ENCODE measurements around the gene MAST3.

The MAST3 gene

DNA sequence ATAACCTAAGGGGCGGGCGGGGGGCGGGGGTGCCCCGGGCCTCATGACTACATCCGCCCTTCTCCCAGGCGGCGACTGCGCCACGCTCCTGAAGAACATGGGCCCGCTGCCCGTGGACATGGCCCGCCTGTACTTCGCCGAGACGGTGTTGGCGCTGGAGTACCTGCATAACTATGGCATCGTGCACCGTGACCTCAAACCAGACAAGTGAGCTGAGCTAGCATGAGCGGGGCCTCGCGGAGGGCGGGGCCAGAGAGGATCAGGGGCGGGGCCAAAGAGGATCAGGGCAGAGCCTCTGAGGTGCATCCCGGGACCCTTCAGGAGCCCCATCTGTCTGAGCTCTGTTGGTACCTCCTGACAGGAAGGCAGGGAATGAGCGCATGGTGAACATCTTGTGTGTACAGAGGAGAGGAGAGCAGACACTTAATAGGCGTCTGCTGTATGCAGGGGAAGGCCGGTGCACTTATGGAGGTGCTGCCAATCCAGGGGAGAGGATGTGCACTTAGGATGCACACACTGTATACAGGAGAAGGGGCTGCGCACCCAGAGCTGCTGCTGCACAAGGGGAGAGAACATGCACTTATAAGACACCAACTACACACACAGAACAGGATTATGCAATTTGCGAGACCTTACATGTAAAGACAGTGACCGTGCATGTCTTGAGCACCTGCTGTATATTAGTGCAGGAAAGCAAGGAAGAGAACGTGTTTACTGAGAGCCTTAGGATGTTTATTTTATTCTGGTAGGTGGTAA lies 34.4 kb downstream of the MAST3 start:
- TF ChIP-seq, protein P1, sequence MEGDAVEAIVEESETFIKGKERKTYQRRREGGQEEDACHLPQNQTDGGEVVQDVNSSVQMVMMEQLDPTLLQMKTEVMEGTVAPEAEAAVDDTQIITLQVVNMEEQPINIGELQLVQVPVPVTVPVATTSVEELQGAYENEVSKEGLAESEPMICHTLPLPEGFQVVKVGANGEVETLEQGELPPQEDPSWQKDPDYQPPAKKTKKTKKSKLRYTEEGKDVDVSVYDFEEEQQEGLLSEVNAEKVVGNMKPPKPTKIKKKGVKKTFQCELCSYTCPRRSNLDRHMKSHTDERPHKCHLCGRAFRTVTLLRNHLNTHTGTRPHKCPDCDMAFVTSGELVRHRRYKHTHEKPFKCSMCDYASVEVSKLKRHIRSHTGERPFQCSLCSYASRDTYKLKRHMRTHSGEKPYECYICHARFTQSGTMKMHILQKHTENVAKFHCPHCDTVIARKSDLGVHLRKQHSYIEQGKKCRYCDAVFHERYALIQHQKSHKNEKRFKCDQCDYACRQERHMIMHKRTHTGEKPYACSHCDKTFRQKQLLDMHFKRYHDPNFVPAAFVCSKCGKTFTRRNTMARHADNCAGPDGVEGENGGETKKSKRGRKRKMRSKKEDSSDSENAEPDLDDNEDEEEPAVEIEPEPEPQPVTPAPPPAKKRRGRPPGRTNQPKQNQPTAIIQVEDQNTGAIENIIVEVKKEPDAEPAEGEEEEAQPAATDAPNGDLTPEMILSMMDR (conservative IDR thresholded peaks at IDR 0.05; ENCODE audit: low read depth, low read length) = no peak
- DNase-seq (ENCODE audit: low read depth) = no peak
- no peak overlapping the region for H3K4me3 ChIP-seq (ENCODE audit: low read length)

DNA sequence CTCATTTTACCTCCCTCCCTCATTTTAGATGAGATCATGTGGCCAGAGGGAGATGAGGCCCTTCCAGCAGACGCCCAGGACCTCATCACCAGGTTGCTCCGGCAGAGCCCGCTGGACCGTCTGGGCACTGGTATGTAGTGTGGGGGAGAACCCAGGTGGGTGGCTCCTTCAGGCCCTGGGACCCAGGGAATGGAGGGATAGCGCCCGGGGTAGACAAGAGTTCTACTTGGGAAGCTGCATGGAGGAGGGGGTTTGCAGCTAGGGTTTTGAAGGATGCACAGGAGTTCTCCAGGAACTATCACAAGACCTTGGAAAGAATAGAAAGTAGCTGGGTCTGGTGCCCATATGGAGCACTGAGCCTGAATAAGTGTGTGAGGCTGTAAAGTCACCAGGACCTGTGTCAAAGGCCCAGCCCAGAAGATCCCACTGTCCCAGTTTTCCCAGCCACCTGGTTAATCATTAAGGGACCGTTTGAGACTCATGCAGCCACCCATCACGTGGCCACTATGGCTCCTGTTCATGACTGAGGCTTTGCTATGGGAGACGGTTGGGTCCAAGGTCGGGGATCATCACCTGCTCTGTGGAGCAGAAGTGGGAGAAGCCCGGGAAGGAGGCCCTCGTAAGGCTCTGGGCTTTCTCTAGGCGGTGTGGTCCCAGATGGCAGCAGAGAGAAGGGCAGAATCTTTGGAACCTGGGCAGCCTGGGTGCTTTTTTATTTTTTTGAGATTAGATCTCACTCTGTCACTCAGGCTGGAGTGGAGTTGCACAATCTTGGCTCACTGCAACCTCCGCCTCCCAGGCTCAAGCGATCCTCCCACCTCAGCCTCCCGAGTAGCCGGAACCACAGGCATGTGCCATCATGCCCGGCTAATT lies 38.4 kb downstream of the MAST3 start:
- no peak for DNase-seq (ENCODE audit: low read depth)
- no peak overlapping the region for H3K4me3 ChIP-seq (ENCODE audit: low read length)

DNA sequence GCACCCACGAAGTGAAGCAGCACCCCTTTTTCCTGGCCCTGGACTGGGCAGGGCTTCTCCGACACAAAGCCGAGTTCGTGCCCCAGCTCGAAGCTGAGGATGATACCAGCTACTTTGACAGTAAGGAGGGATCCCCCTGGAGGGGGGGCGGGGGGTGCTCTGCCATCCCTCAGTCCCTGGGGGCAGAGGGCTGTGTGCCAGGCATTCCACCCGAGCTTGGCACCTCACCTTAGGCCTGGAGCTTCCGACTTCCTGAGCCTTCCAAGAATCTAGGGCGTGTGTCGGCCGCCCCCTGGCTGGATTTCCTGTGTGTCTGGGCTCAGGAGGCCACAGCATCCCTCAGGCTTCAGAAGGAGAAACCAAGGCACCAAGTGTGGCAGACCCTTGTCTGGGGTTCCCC lies 39.7 kb downstream of the MAST3 start:
- DNase-seq (ENCODE audit: low read depth) = no peak
- no peak overlapping the region for H3K4me3 ChIP-seq (ENCODE audit: low read length)
- TF ChIP-seq, protein P1 (conservative IDR thresholded peaks at IDR 0.05; ENCODE audit: low read depth, low read length) = no peak

More for the DNA sequence above, 38.4 kb downstream of the MAST3 start:
- TF ChIP-seq, protein P1 (conservative IDR thresholded peaks at IDR 0.05; ENCODE audit: low read depth, low read length) = no peak

DNA sequence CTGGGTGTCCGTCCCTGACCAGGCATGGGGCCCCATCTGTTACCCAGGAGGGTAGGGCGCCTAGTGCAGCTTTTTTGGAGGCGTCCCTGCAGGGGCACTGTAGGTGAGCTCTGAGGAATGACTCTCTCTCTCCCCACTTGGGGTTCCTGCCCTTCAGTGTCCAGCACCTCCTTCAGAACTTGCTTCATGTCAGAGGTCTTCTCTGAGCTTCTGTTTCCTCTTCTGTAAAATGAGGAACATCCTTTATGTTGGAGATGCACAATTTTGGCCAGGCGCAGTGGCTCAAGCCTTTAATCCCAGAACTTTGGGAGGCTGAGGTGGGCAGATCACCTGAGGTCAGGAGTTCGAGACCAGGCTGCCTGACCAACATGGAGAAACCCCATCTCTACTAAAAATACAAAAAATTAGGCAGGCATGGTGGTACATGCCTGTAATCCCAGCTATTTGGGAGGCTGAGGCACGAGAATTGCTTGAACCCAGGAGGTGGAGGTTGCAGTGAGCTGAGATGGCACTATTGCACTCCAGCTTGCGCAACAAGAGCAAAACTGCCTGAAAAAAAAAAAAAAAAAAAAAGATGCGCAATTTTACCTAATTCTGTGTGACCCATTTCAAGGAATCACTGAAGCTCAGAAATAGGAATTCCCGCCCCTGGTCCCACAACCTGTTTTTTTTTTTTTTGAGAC lies 40.2 kb downstream of the MAST3 start:
- DNase-seq (ENCODE audit: low read depth) = no peak
- TF ChIP-seq, protein P1 (conservative IDR thresholded peaks at IDR 0.05; ENCODE audit: low read depth, low read length) = no peak
- no peak overlapping the region for H3K4me3 ChIP-seq (ENCODE audit: low read length)

DNA sequence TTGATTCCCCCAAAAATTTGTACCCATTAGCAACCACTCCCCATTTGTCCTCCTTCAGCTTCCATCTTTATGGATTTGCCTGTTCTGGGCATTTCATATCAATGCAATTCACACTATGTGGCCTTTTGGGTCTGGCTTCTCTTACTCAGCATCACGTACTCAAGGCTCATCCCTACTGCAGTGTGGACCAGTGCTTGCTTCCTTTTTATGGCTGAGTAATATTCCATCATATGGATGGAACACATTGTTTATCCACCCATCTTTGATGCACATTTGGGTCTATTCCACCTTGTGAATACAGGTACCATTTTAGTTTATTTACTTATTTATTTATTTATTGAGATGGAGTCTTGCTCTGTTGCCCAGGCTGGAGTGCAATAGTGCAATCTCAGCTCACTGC lies 42.9 kb downstream of the MAST3 start:
- DNase-seq (ENCODE audit: low read depth) = no peak
- H3K4me3 ChIP-seq (ENCODE audit: low read length) = no peak overlapping the region
- TF ChIP-seq, protein P1 (conservative IDR thresholded peaks at IDR 0.05; ENCODE audit: low read depth, low read length) = no peak

DNA sequence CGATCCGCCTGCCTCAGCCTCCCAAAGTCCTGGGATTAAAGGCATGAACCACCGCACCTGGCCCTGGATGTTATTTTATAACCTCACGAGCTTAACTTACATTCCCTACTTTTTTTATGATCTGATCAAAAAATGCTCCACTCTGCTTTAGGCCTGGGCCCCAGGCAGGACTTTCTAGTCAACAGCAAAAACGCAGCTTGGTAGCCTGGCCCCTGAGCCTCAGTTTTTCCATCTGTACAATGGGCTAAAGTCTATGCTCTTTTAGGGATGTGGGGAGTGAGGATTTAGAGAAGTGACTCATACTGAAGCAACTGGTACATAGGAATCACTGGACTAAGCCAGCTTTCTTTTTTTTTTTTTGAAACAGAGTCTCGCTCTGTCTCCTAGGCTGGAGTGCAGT lies 43.5 kb downstream of the MAST3 start:
- TF ChIP-seq, protein P1 (conservative IDR thresholded peaks at IDR 0.05; ENCODE audit: low read depth, low read length) = no peak
- no peak for DNase-seq (ENCODE audit: low read depth)
- no peak overlapping the region for H3K4me3 ChIP-seq (ENCODE audit: low read length)

Measured in retinal pigment epithelial cell (primary cell).